IMR-90 (cell line): ENCODE results near the gene HORMAD2. TPM values are rescaled to one million over a fixed set of nuclear protein-coding genes. Genes with fewer than 3 reads are reported as not detected.

Experiments used
- ATAC-seq: fragments of 200-7000 bp; cut with Tn5 transposase; 2 replicates; pipeline ENCODE4 v1.9.1; 2020; ENCODE audit warnings: low read depth, mild to moderate bottlenecking, moderate library complexity
- BruUV-seq: library from RNA; stranded (reverse); fragments of 400-500 nt; replicated peaks from 2 replicates; lab custom pipeline; 2021; lab: Mats Ljungman, UMichigan
- CTCF ChIA-PET: fragments of 300-600 bp; formaldehyde crosslinking; extraction: SDS; loops from one replicate; lab custom pipeline; 2021; ENCODE audit warnings: antibody characterized with exemption; lab: Yijun Ruan, JAX
- POLR2A ChIA-PET: fragments of 300-600 bp; sonication (Branson Sonifier 250); formaldehyde crosslinking; loops from one replicate; lab custom pipeline; 2022; ENCODE audit warnings: antibody characterized with exemption; ENCODE audit not compliant: unreplicated experiment; lab: Charles Lee
- DNase-seq: peaks from one replicate; pipeline ENCODE4 v3.0.0; 2013
- H2AFZ ChIP-seq: replicated peaks from 2 replicates; pipeline ENCODE3; 2013; ENCODE audit warnings: low read length, mild to moderate bottlenecking; ENCODE audit not compliant: poor library complexity
- H2AK5ac ChIP-seq: 2 replicates; pipeline ENCODE4 v1.6.1; 2013; ENCODE audit warnings: low read depth, low read length, inconsistent platforms
- H2AK9ac ChIP-seq: replicated peaks from 2 replicates; pipeline ENCODE3; 2013; ENCODE audit warnings: mild to moderate bottlenecking, low read depth, low read length, moderate library complexity; ENCODE audit not compliant: poor library complexity
- H2BK120ac ChIP-seq: 2 replicates; pipeline ENCODE4 v1.6.1; 2013; ENCODE audit warnings: low read depth, low read length, inconsistent platforms
- H2BK15ac ChIP-seq: 3 replicates; pipeline ENCODE4 v1.6.1; 2013; ENCODE audit warnings: low read depth, low read length, inconsistent platforms
- H2BK20ac ChIP-seq: 2 replicates; pipeline ENCODE4 v1.6.1; 2013; ENCODE audit warnings: low read depth, mild to moderate bottlenecking, inconsistent platforms, low read length, moderate library complexity
- H2BK5ac ChIP-seq: 2 replicates; pipeline ENCODE4 v1.6.1; 2013; ENCODE audit warnings: mild to moderate bottlenecking, low read depth, low read length, inconsistent platforms; ENCODE audit not compliant: poor library complexity, severe bottlenecking
- H3K14ac ChIP-seq: replicated peaks from 2 replicates; pipeline ENCODE4 v1.6.1; 2013; ENCODE audit warnings: low read depth, low read length, inconsistent platforms
- H3K18ac ChIP-seq: 2 replicates; pipeline ENCODE4 v1.6.1; 2013; ENCODE audit warnings: low read depth, low read length, control low read depth
- H3K23ac ChIP-seq: 2 replicates; pipeline ENCODE4 v1.6.1; 2013; ENCODE audit warnings: low read depth, low read length, inconsistent platforms
- H3K27ac ChIP-seq: 2 replicates; pipeline ENCODE4 v1.5.1; 2013; ENCODE audit warnings: mild to moderate bottlenecking, control low read depth, low read length; ENCODE audit not compliant: insufficient read depth
- H3K27me3 ChIP-seq: 2 replicates; pipeline ENCODE4 v1.6.1; 2013; ENCODE audit warnings: low read length; ENCODE audit not compliant: control insufficient read depth, insufficient read depth
- H3K36me3 ChIP-seq: 2 replicates; pipeline ENCODE4 v1.6.1; 2013; ENCODE audit warnings: low read length, mixed read lengths; ENCODE audit not compliant: control insufficient read depth, insufficient read depth
- H3K4ac ChIP-seq: 2 replicates; pipeline ENCODE4 v1.6.1; 2013; ENCODE audit warnings: low read depth, low read length, inconsistent platforms
- H3K4me1 ChIP-seq: 2 replicates; pipeline ENCODE4 v1.6.1; 2013; ENCODE audit warnings: low read length, mixed read lengths; ENCODE audit not compliant: control insufficient read depth, insufficient read depth
- H3K4me2 ChIP-seq: 2 replicates; pipeline ENCODE4 v1.6.1; 2013; ENCODE audit warnings: low read depth, mild to moderate bottlenecking, control low read depth, low read length, moderate library complexity
- H3K4me3 ChIP-seq: 2 replicates; pipeline ENCODE4 v1.5.1; 2013; ENCODE audit warnings: low read depth, mild to moderate bottlenecking, control low read depth, low read length, moderate library complexity; ENCODE audit not compliant: insufficient read depth
- H3K56ac ChIP-seq: 2 replicates; pipeline ENCODE4 v1.6.1; 2013; ENCODE audit warnings: low read length, inconsistent platforms; ENCODE audit not compliant: insufficient read depth; ENCODE audit errors: extremely low read depth
- H3K79me1 ChIP-seq, 2 experiments: 2 replicates each; pipeline ENCODE4 v1.6.1; 2013; ENCODE audit warnings: low read length in 2 of 2, inconsistent platforms in 1 of 2, low read depth in 1 of 2
- H3K9ac ChIP-seq: 2 replicates; pipeline ENCODE4 v1.6.1; 2013; ENCODE audit warnings: low read depth, low read length, control low read depth
- H3K9me1 ChIP-seq: 2 replicates; pipeline ENCODE4 v1.6.1; 2013; ENCODE audit warnings: low read length, inconsistent platforms; ENCODE audit not compliant: insufficient read depth
- H3K9me3 ChIP-seq: 2 replicates; pipeline ENCODE4 v1.6.1; 2013; ENCODE audit warnings: low read length; ENCODE audit not compliant: control insufficient read depth, insufficient read depth
- H4K20me1 ChIP-seq: 2 replicates; pipeline ENCODE4 v1.6.1; 2013; ENCODE audit warnings: low read length, inconsistent platforms; ENCODE audit not compliant: insufficient read depth
- H4K5ac ChIP-seq: 2 replicates; pipeline ENCODE4 v1.6.1; 2013; ENCODE audit warnings: mild to moderate bottlenecking, low read depth, low read length, control low read depth
- H4K8ac ChIP-seq, 2 experiments: 2 replicates each; pipeline ENCODE4 v1.6.1; 2013; ENCODE audit warnings: low read depth in 2 of 2, low read length in 2 of 2, control low read depth in 1 of 2, inconsistent platforms in 1 of 2
- H4K91ac ChIP-seq: 2 replicates; pipeline ENCODE4 v1.6.1; 2013; ENCODE audit warnings: low read depth, low read length, inconsistent platforms; ENCODE audit not compliant: insufficient read depth
- BHLHE40 ChIP-seq: fragments of 150-350 bp; IDR thresholded peaks from 2 replicates; pipeline ENCODE4 v1.6.1; 2016; ENCODE audit warnings: mild to moderate bottlenecking, low read depth, low read length
- CEBPB ChIP-seq: IDR thresholded peaks from 2 replicates; pipeline ENCODE4 v1.6.1; 2012; ENCODE audit warnings: low read depth, low read length, improper control_type of control experiment
- CHD1 ChIP-seq: IDR thresholded peaks from 2 replicates; pipeline ENCODE4 v1.6.1; 2012; ENCODE audit warnings: low read depth, low read length, improper control_type of control experiment
- FOS ChIP-seq: fragments of 150-350 bp; IDR thresholded peaks from 2 replicates; pipeline ENCODE4 v1.6.1; 2016; ENCODE audit warnings: low read depth, low read length
- MAFK ChIP-seq: IDR thresholded peaks from 2 replicates; pipeline ENCODE4 v1.6.1; 2012; ENCODE audit warnings: low read depth, low read length, improper control_type of control experiment
- MAZ ChIP-seq: IDR thresholded peaks from 2 replicates; pipeline ENCODE4 v1.6.1; 2012; ENCODE audit warnings: low read depth, mild to moderate bottlenecking, low read length, improper control_type of control experiment, moderate library complexity, borderline replicate concordance
- MXI1 ChIP-seq: IDR thresholded peaks from 2 replicates; pipeline ENCODE4 v1.6.1; 2012; ENCODE audit warnings: low read depth, mild to moderate bottlenecking, low read length, moderate library complexity, borderline replicate concordance
- NFE2L2 ChIP-seq: fragments of 150-350 bp; IDR thresholded peaks from 2 replicates; pipeline ENCODE4 v1.6.1; 2016; ENCODE audit warnings: low read depth, mild to moderate bottlenecking, low read length
- POLR2A ChIP-seq: IDR thresholded peaks from 2 replicates; pipeline ENCODE4 v1.6.1; 2012; ENCODE audit warnings: mild to moderate bottlenecking, low read depth, low read length
- RAD21 ChIP-seq: IDR thresholded peaks from 2 replicates; pipeline ENCODE4 v1.6.1; 2012; ENCODE audit warnings: low read length, improper control_type of control experiment
- RFX5 ChIP-seq: IDR thresholded peaks from 2 replicates; pipeline ENCODE4 v1.8.0; 2012; ENCODE audit warnings: low read depth, mild to moderate bottlenecking, low read length, moderate library complexity
- SMC3 ChIP-seq: fragments of 150-350 bp; IDR thresholded peaks from 2 replicates; pipeline ENCODE4 v1.6.1; 2016; ENCODE audit warnings: low read depth, mild to moderate bottlenecking, antibody characterized with exemption, low read length, moderate library complexity
- WGBS, 2 experiments: methylation state at CpG; one replicate each; pipeline versions ENCODE4 v1.1.5 to v1.1.7; 2013; ENCODE audit warnings: missing lambda C conversion rate in 2 of 2; ENCODE audit not compliant: insufficient read length in 1 of 2; ENCODE audit errors: extremely low coverage in 2 of 2; 5-methylcytosine and 5-hydroxymethylcytosine counted together
- dilution Hi-C: fragments of 300-500 bp; cut with HindIII; formaldehyde crosslinking; loops from one replicate; pipeline ENCODE4 v1.14.3; 2018; ENCODE audit warnings: low sequenced_read_pairs; ENCODE audit not compliant: unreplicated experiment
- in situ Hi-C: fragments of 300-500 bp; cut with MboI; formaldehyde crosslinking; loops from 3 replicates; pipeline ENCODE4 v1.14.3; 2019; ENCODE audit warnings: low sequenced_read_pairs, inconsistent platforms, mixed read lengths
- intact Hi-C: fragments of 100-400 bp; cut with micrococcal nuclease; formaldehyde crosslinking; loops from 2 replicates; pipeline ENCODE4 v1.10.0; 2022
- polyA plus RNA-seq, 3 experiments: library from polyadenylated mRNA; depleted of rRNA; stranded (reverse); fragments of >200 nt; gene quantifications; 2 replicates each; pipeline ENCODE4 v1.2.3, GENCODE V29; 2012; ENCODE audit warnings: low replicate concordance in 1 of 3
- total RNA-seq: library from RNA; depleted of rRNA; stranded (reverse); fragments of >200 nt; gene quantifications from 2 replicates; pipeline ENCODE4 v1.2.3, GENCODE V29; 2012
- TF ChIP-seq, protein P1 (sequence below): fragments of 150-350 bp; IDR thresholded peaks from 2 replicates; pipeline ENCODE4 v1.6.1; 2016; ENCODE audit warnings: low read depth, mild to moderate bottlenecking, low read length, moderate library complexity, borderline replicate concordance
- TF ChIP-seq, protein P2 (sequence below): fragments of 150-350 bp; IDR thresholded peaks from 2 replicates; pipeline ENCODE4 v1.6.1; 2017; ENCODE audit warnings: mild to moderate bottlenecking, antibody characterized with exemption, low read length, low read depth

The HORMAD2 gene
- total and polyA plus RNA-seq, 2 of the 4 experiments (the other 2 are of a cell fraction): not detected

DNA sequence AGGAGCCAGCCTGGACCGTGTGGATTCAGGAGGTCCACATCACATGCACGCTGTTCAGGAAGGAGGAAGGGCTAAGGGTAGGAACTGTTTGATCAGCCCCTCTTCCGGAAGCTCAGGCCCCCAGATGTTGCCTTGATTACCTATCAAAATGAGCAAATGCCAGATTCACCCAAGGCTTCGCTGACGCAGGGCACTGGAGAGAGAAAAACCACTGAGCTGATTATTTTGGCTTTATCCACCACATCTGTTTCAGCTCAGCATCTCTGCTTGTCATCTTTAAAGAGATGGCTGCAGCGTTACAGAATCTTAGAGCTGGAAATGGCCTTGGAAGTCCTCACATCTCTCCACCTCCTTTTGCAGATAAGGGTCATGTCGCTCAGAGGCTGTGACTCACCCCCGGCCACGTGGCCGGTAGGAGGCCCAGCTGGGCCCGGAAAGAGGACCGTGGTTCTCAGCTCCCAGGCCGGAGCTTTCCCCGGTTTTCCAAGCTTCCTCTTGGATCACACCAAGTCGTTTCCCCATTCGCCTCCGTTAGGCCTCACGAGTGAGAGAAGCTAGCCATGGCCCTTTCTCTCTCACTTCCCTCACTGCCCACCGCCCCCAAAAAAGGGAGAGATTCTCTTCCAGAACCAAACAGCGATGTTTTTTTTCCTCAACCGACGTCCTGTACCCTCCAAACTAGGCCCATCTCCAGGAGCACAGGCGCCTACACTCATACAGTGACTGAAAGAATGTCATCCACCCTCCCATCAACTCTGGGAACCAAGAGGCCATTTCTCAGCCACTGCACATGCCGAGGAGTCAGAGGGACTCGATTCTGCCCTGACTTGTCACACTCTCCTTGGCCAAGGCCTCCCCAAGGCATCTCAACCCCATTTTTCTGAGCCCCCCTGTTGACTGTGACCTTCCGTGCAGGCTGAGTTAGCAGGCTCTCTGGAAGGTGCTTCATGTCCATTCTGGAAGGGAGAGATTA, 128.7 kb downstream of the HORMAD2 start (continued):
- TF ChIP-seq SMC3 (0 out of 2 replicates have a peak, but pooled peaks have one; percentile 1), CEBPB (no peak)

DNA sequence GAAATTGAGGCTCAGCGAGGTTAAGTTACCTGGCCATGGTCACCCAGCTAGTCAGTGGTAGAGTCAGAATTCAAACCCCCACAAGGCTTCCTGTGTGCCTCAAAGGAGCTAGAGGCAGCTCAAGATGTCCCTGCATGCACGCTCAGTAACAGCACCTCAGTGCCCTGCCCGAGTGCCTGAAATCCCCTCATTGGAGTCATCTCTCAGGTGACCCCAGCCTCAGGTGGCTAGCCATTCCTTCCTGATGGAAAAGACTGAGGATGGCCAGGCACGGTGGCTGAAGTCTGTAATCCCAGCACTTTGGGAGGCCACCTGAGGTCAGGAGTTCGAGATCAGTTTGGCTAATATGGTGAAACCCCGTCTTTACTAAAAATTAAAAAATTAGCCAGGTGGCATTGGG, 129.4 kb downstream of the HORMAD2 start:
- peak overlapping the region; percentile 100 for H2AK5ac ChIP-seq
- H2BK120ac ChIP-seq: peak overlapping the region; percentile 100
- H3K4me3 ChIP-seq: no peak overlapping the region
- no peak for ATAC-seq
- peak overlapping the region; percentile 100 for H4K91ac ChIP-seq
- H3K4ac ChIP-seq: peak overlapping the region; percentile 99
- H2AFZ ChIP-seq: no peak overlapping the region
- peak overlapping the region; percentile 73; the same call in 1 of the 2 replicates for H3K9ac ChIP-seq
- no peak overlapping the region for H3K4me2 ChIP-seq
- no peaks in the 10 kb centered on the region for H3K9me3 ChIP-seq
- H2BK5ac ChIP-seq: peak overlapping the region; percentile 93
- H3K79me1 ChIP-seq: 0 out of 4 replicates have a peak, but pooled peaks cover 0 to 15% of the 10 kb centered on the region in 2 experiments
- no peaks in the 10 kb centered on the region for H3K36me3 ChIP-seq
- peak overlapping the region; percentile 98; the same call in 1 of the 2 replicates for H3K23ac ChIP-seq
- peak overlapping the region; percentile 94 for H3K27ac ChIP-seq
- dilution Hi-C loops: no loop called here
- H4K8ac ChIP-seq: peak overlapping the region; percentile 97 to 99
- TF ChIP-seq MAFK: no peak
- TF ChIP-seq RAD21: no peak
- TF ChIP-seq, protein P1, sequence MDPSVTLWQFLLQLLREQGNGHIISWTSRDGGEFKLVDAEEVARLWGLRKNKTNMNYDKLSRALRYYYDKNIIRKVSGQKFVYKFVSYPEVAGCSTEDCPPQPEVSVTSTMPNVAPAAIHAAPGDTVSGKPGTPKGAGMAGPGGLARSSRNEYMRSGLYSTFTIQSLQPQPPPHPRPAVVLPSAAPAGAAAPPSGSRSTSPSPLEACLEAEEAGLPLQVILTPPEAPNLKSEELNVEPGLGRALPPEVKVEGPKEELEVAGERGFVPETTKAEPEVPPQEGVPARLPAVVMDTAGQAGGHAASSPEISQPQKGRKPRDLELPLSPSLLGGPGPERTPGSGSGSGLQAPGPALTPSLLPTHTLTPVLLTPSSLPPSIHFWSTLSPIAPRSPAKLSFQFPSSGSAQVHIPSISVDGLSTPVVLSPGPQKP: no peak
- no peak for TF ChIP-seq CEBPB
- TF ChIP-seq SMC3: no peak
- TF ChIP-seq CHD1: no peak
- no peak for TF ChIP-seq MAZ
- TF ChIP-seq POLR2A: no peak
- TF ChIP-seq BHLHE40: no peak
- no peak for TF ChIP-seq FOS
- TF ChIP-seq, protein P2, sequence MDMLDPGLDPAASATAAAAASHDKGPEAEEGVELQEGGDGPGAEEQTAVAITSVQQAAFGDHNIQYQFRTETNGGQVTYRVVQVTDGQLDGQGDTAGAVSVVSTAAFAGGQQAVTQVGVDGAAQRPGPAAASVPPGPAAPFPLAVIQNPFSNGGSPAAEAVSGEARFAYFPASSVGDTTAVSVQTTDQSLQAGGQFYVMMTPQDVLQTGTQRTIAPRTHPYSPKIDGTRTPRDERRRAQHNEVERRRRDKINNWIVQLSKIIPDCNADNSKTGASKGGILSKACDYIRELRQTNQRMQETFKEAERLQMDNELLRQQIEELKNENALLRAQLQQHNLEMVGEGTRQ: no peak
- TF ChIP-seq MXI1: no peak
- TF ChIP-seq NFE2L2: no peak
- TF ChIP-seq RFX5: no peak
- H2BK20ac ChIP-seq: peak overlapping the region; percentile 99
- H3K18ac ChIP-seq: peak overlapping the region; percentile 98
- H3K56ac ChIP-seq: peak overlapping the region; percentile 21; the same call in 1 of the 2 replicates
- no peaks in the 10 kb centered on the region for H4K20me1 ChIP-seq
- peaks cover 36% of the 10 kb centered on the region for H3K9me1 ChIP-seq
- no peaks in the 10 kb centered on the region for H3K27me3 ChIP-seq
- no peak for DNase-seq
- in situ Hi-C loops: no loop called here
- peaks cover 50% of the 10 kb centered on the region for H3K4me1 ChIP-seq
- H4K5ac ChIP-seq: peak overlapping the region; percentile 92
- ChIA-PET POLR2A (interaction anchor here (0.6 to 1.5 kb wide), 2 partner anchors 24 to 30 kb away, joined by 5 to 18 read pairs; no protein-coding TSS in a partner anchor), CTCF (no interaction called here)
- no TSS peak for BruUV-seq
- 89% methylated on average over 3 of the region's 6 CpGs; no CpG with 5 or more reads in 1 of the 2 experiments for WGBS, 2 experiments
- H3K14ac ChIP-seq: peak overlapping the region; percentile 99
- H2BK15ac ChIP-seq: peak overlapping the region; percentile 96
- intact Hi-C loops: no loop called here
- peak overlapping the region; percentile 92 for H2AK9ac ChIP-seq
